ENCODE data around the gene SYCP2L.
"Not testable (repeated sequence)": the region's sequence is repeated elsewhere in the genome, so short reads cannot be mapped to it uniquely, and the experiment has no call there.

SYCP2L gene

DNA sequence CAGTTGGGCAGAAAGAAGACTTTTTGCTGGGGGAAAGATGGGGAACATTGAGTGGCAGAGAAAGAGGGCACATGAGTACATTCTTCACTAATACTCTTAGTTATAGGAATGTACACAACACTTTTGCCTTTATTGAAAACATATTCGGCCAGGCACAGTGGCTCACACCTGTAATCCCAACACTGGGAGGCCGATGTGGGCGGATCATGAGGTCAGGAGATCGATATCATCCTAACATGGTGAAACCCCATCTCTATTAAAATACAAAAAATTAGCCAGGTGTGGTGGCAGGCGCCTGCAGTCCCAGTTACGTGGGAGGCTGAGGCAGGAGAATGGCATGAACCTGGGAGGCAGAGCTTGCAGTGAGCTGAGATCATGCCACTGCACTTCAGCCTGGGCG, 23.8 kb upstream of the SYCP2L start:
- H3K4me1 Mint-ChIP-seq (ENCODE audit: low read depth); H3K4me3 Mint-ChIP-seq; H3K36me3 Mint-ChIP-seq; H3K9me3 Mint-ChIP-seq (ENCODE audit: low read depth); H3K27me3 Mint-ChIP-seq; H3K27ac Mint-ChIP-seq: not testable (repeated sequence)

GRCh38 chr6:10866709-10867108, 20.1 kb upstream of the SYCP2L start:
- H3K9me3 Mint-ChIP-seq (ENCODE audit: low read depth); H3K27me3 Mint-ChIP-seq; H3K27ac Mint-ChIP-seq; H3K36me3 Mint-ChIP-seq; H3K4me1 Mint-ChIP-seq (ENCODE audit: low read depth); H3K4me3 Mint-ChIP-seq: not testable (repeated sequence)

GRCh38 chr6:10867952-10868351, 18.9 kb upstream of the SYCP2L start:
- Mint-ChIP-seq H3K4me1 (ENCODE audit: low read depth) (no peaks in the 10 kb centered on the region), H3K27me3 (peaks cover 2% of the 10 kb centered on the region), H3K36me3 (peaks cover 3% of the 10 kb centered on the region), H3K9me3 (ENCODE audit: low read depth) (no peaks in the 10 kb centered on the region), H3K4me3 (no peak overlapping the region), H3K27ac (no peak overlapping the region)

- Mint-ChIP-seq H3K4me3 (no peak overlapping the region), H3K9me3 (ENCODE audit: low read depth) (no peaks in the 10 kb centered on the region), H3K27me3 (peaks cover 2% of the 10 kb centered on the region), H3K36me3 (peaks cover under 1% of the 10 kb centered on the region), H3K4me1 (ENCODE audit: low read depth) (no peaks in the 10 kb centered on the region), H3K27ac (no peak overlapping the region)
Measured at GRCh38 chr6:10873374-10873773, 13.5 kb upstream of the SYCP2L start.

- H3K4me3 Mint-ChIP-seq = no peak overlapping the region
- no peaks in the 10 kb centered on the region for H3K9me3 Mint-ChIP-seq (ENCODE audit: low read depth)
- no peak overlapping the region for H3K27ac Mint-ChIP-seq
- H3K4me1 Mint-ChIP-seq (ENCODE audit: low read depth) = no peaks in the 10 kb centered on the region
- peaks cover 3% of the 10 kb centered on the region for H3K27me3 Mint-ChIP-seq
- no peaks in the 10 kb centered on the region for H3K36me3 Mint-ChIP-seq
Measured at GRCh38 chr6:10874207-10874606, 12.6 kb upstream of the SYCP2L start.

- Mint-ChIP-seq H3K4me1 (ENCODE audit: low read depth) (no peaks in the 10 kb centered on the region), H3K36me3 (no peaks in the 10 kb centered on the region), H3K9me3 (ENCODE audit: low read depth) (no peaks in the 10 kb centered on the region), H3K27ac (no peak overlapping the region), H3K4me3 (no peak overlapping the region), H3K27me3 (peaks cover 8% of the 10 kb centered on the region)
Measured at GRCh38 chr6:10875026-10875425, 11.8 kb upstream of the SYCP2L start.

DNA sequence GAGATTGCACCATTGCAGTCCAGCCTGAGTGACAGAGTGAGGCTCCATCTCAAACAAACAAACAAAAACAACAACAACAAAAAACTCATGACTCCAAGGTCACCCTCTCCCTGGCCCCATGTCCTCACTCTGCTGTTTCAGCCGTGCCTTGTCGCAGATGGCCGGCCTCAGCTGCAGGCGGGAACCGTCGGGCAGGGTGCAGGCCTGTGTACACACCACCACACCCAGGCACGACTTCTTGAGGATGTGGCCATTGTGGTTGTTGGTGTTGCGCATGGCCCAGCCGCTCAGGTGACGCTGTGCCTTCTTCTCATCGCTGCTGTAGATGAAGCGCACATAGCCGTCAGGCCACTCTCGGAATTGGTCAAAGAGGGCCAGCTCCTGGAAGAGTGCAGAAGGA, 9.8 kb upstream of the SYCP2L start:
- Mint-ChIP-seq H3K27ac (no peak overlapping the region), H3K36me3 (no peaks in the 10 kb centered on the region), H3K27me3 (peaks cover 11% of the 10 kb centered on the region), H3K4me3 (no peak overlapping the region), H3K9me3 (ENCODE audit: low read depth) (no peaks in the 10 kb centered on the region), H3K4me1 (ENCODE audit: low read depth) (peaks cover 3% of the 10 kb centered on the region)

GRCh38 chr6:10877871-10878270, 9.0 kb upstream of the SYCP2L start:
- Mint-ChIP-seq H3K27me3 (peaks cover 13% of the 10 kb centered on the region), H3K4me3 (no peak overlapping the region)

GRCh38 chr6:10880366-10880765, 6.5 kb upstream of the SYCP2L start:
- Mint-ChIP-seq H3K9me3 (ENCODE audit: low read depth) (no peaks in the 10 kb centered on the region), H3K4me1 (ENCODE audit: low read depth) (peaks cover 12% of the 10 kb centered on the region), H3K36me3 (no peaks in the 10 kb centered on the region), H3K27me3 (peaks cover 21% of the 10 kb centered on the region), H3K4me3 (no peak overlapping the region), H3K27ac (no peak overlapping the region)

More at GRCh38 chr6:10877871-10878270, 9.0 kb upstream of the SYCP2L start:
- Mint-ChIP-seq H3K27ac (no peak overlapping the region), H3K9me3 (ENCODE audit: low read depth) (no peaks in the 10 kb centered on the region), H3K4me1 (ENCODE audit: low read depth) (peaks cover 5% of the 10 kb centered on the region), H3K36me3 (no peaks in the 10 kb centered on the region)

- not testable (repeated sequence) for H3K4me3 Mint-ChIP-seq; H3K27ac Mint-ChIP-seq; H3K9me3 Mint-ChIP-seq (ENCODE audit: low read depth); H3K36me3 Mint-ChIP-seq
- Mint-ChIP-seq H3K4me1 (ENCODE audit: low read depth) (peaks cover 15% of the 10 kb centered on the region), H3K27me3 (peaks cover 29% of the 10 kb centered on the region)
Measured at GRCh38 chr6:10882253-10882630, 4.6 kb upstream of the SYCP2L start.

DNA sequence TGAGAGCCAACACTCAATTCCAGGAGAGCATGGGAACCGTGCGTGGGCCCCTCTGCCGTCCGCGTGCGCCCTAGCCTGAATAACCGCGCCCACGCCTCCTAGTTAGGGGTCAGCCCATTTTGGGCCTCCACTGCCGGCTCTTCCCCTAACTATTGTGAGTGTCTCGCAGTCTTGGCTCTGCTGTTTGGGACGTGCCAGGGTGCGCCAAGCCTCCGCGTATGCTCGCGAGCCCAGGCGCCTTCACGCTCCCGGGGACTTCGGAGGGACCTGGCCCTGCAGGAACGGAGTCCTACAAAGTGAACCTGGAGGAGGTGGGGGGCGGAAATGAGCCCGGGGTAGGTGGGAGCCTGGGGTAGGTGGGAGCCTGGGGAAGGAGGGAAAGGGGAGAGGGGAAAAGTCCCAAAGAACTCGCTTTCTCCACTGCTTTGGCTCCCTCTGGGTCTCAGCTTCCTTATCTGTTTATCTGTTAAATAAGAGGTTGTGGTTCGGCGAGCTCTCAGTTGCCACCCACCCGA, 4.1 kb upstream of the SYCP2L start:
- Mint-ChIP-seq H3K4me3 (peak overlapping the region; percentile 42), H3K9me3 (ENCODE audit: low read depth) (no peaks in the 10 kb centered on the region), H3K4me1 (ENCODE audit: low read depth) (peaks cover 17% of the 10 kb centered on the region), H3K36me3 (no peaks in the 10 kb centered on the region), H3K27ac (no peak overlapping the region), H3K27me3 (peaks cover 32% of the 10 kb centered on the region)

GRCh38 chr6:10883312-10884244, 3.3 kb upstream of the SYCP2L start:
- H3K9me3 Mint-ChIP-seq (ENCODE audit: low read depth) = no peaks in the 10 kb centered on the region
- H3K36me3 Mint-ChIP-seq = no peaks in the 10 kb centered on the region
- no peak overlapping the region for H3K27ac Mint-ChIP-seq
- H3K4me1 Mint-ChIP-seq (ENCODE audit: low read depth) = peaks cover 19% of the 10 kb centered on the region
- H3K27me3 Mint-ChIP-seq = peaks cover 37% of the 10 kb centered on the region
- H3K4me3 Mint-ChIP-seq = no peak overlapping the region

DNA sequence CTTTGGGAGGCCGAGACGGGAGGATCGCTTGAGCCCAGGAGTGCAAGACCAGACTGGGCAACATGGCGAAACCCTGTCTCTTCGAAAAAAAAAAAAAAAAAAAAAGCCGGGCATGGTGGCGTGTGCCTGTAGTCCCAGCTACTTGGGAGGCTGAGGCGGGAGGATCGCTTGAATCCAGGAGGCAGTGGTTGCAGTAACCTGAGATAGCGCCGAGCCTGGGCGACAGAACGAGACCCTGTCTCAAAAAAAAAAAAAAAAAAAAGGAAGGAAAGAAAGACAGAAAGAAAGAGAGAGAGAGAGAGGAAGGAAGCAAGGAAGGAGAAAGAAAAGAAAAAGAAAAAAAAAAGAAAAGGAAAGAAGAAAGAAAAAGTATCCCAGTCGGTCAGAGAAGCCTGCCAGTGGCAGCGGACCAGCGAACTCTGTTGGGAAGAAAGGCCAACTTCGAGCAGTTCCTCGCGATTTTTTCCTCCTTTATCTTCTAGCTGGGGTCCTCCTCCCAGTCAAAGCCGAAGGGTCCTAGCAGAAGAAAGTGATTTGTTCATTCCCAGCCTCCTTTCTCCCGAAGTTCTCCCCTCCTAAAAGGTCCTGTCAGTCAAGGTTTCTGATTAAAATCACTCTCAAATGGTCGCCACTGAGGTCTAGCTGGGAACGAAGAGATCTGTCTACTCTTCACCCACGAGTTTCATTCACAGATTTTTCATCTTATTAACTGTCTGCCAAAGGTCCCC, 2.4 kb upstream of the SYCP2L start:
- no peaks in the 10 kb centered on the region for H3K9me3 Mint-ChIP-seq (ENCODE audit: low read depth)
- H3K27ac Mint-ChIP-seq = no peak overlapping the region
- H3K4me3 Mint-ChIP-seq = no peak overlapping the region
- H3K4me1 Mint-ChIP-seq (ENCODE audit: low read depth) = peaks cover 19% of the 10 kb centered on the region
- H3K27me3 Mint-ChIP-seq = peaks cover 41% of the 10 kb centered on the region
- H3K36me3 Mint-ChIP-seq = no peaks in the 10 kb centered on the region

GRCh38 chr6:10886365-10886690, 524 bp upstream of the SYCP2L start:
- Mint-ChIP-seq H3K4me1 (ENCODE audit: low read depth) (peaks cover 19% of the 10 kb centered on the region), H3K4me3 (peak overlapping the region; percentile 76), H3K27me3 (peaks cover 43% of the 10 kb centered on the region)
- H3K9me3 Mint-ChIP-seq (ENCODE audit: low read depth); H3K27ac Mint-ChIP-seq; H3K36me3 Mint-ChIP-seq: not testable (repeated sequence)

DNA sequence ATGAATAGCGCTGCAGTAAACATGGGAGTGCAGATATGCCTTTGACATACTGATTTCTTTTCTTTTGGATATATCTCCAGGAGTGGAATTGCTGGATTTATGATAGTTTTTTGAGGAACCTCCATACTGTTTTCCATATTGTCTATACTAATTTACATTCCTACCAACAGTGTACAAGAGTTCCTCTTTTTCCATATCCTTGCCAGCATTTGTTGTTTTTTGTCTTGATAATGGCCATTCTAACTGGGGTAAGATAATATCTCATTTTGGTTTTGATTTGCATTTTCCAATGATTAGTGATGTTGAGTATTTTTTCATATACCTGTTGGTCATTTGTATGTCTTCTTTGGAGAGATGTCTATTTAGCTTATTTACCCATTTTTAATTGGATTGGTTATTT, 3.3 kb downstream of the SYCP2L start:
- Mint-ChIP-seq H3K9me3 (ENCODE audit: low read depth) (no peaks in the 10 kb centered on the region), H3K27me3 (peaks cover 42% of the 10 kb centered on the region), H3K4me1 (ENCODE audit: low read depth) (peaks cover 6% of the 10 kb centered on the region), H3K27ac (no peak overlapping the region), H3K36me3 (no peaks in the 10 kb centered on the region), H3K4me3 (no peak overlapping the region)

All from activated naive CD8-positive, alpha-beta T cell (primary cell).